NCI-H460 (cell line): ENCODE results near the gene ADAMTS9. TPM values are rescaled to one million over a fixed set of nuclear protein-coding genes. Genes with fewer than 3 reads are reported as not detected.

Source experiments
- DNase-seq: peaks from one replicate; pipeline ENCODE4 v3.0.0-alpha.2; 2016; ENCODE audit warnings: low read depth; ENCODE audit errors: extremely low read depth
- small RNA-seq, 2 experiments: library from RNA; depleted of rRNA; stranded (forward); fragments of <200 nt; gene quantifications; one replicate each; pipeline ENCODE3, GENCODE V24; 2014
- total RNA-seq: library from RNA; depleted of rRNA; stranded (reverse); fragments of >200 nt; shearing (Covaris generic); gene quantifications from 2 replicates; pipeline ENCODE4 v1.2.3, GENCODE V29; 2014

The ADAMTS9 gene
- total RNA-seq, 1 experiment from 2014 or later = 7.6 TPM

DNA sequence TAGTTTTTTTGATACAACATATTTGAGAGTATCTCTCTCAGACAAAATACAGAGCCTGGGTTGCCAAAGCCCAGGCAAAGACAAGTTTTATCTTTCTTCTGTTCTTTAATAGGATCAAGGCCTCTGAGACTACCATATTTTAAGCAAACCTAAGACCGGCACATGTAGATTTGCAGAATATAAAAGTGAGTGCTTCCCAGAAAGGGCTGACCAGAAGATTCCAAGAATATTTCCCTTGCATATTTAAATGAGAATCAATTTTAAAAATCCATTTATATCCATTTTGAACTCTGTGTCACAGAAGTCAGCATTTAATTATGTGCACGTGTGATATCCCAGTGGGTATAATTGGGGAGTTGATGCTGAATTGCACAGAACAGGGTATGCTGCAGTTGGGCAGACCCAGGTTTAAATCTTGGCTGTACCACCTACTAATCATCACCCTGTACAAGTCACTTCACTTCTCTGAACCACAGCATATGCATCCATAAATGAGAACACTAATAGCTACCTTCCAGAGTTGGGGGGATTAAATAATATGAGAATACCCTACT, 191.9 kb downstream of the ADAMTS9 start:
- DNase-seq = no peak

GRCh38 chr3:64495121-64495780, 192.5 kb downstream of the ADAMTS9 start:
- no peak for DNase-seq

GRCh38 chr3:64494526-64494925, 193.3 kb downstream of the ADAMTS9 start:
- no peak for DNase-seq

DNA sequence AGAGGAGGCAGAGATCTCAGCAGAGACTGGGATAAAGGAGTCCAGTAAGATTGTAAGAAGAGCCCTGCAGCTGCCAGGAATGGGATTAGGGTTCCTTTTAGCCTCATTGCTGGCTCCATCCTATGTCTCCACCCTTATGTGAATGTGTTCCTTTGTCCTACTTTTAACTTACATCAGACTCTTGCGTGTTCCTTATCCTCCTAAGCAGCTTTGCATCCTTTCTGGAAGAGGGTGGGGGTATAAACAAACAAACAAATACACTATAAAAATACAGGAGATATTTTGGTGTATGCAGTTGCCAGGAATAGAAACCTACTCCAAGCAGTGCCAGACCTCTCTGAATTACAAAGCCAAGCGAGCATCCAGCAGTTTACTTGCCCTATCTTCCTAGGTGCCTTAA, 194.7 kb downstream of the ADAMTS9 start:
- DNase-seq = no peak

GRCh38 chr3:64491843-64492242, 196.0 kb downstream of the ADAMTS9 start:
- no peak for DNase-seq

DNA sequence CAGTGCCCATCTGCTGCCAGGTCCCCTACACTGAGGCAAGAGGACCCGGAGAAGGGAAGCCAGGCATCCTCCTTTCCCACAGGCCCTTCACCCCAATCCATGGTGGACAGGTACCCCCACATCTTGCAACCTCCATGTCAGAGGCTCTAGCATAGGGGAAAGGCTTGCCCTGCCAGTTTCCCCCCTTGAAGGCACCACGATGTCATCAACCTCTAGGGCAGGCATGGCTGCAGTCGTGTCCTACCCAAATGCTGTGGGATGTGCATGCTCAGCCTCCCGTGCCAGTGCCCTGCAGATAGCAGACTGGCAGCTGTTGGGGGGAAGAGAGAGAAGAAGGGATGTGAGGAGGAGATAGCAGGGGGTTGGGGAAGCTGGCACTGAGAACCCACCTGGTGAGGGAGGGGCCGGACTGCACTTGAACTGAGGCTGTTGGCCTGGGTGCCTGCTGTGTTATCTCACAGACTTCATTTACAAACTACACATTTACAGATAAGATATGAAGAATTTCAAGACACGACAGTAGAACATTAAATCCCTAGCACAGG, 197.5 kb downstream of the ADAMTS9 start:
- DNase-seq = no peak

DNA sequence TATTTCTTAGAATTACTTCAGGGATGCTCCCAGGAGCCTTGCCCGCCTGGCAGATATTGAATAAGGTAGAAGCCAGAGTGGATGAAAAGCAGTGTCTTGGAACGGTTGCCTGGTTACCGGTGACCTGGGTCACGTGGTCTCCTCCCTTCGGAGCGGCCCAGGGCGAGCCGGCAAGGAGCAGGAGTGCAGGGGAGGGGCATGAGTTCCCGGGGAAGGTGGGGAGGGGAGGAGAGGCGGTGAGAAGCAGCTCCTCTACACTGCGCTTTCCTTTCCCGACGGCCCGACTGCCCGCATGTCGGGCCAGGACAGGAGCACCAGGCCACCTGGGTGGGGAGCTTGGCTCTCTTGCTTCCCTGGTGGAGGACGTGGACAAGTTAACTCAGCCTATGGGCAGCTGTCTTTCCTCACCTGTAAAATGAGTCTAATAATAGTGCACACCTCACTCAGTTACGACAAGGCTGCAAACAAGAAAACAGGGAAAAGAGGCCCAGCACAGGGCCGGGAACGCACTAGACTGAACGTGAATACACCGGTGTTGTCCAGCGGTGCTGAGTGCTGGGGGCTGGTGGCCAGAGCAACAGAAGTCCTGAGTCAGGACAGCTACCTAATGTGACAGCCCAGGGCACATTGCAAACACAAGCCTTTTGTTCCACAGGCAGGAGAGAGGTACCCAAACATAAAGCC, 198.3 kb downstream of the ADAMTS9 start:
- DNase-seq = no peak

GRCh38 chr3:64488939-64489338, 198.9 kb downstream of the ADAMTS9 start:
- DNase-seq = no peak

DNA sequence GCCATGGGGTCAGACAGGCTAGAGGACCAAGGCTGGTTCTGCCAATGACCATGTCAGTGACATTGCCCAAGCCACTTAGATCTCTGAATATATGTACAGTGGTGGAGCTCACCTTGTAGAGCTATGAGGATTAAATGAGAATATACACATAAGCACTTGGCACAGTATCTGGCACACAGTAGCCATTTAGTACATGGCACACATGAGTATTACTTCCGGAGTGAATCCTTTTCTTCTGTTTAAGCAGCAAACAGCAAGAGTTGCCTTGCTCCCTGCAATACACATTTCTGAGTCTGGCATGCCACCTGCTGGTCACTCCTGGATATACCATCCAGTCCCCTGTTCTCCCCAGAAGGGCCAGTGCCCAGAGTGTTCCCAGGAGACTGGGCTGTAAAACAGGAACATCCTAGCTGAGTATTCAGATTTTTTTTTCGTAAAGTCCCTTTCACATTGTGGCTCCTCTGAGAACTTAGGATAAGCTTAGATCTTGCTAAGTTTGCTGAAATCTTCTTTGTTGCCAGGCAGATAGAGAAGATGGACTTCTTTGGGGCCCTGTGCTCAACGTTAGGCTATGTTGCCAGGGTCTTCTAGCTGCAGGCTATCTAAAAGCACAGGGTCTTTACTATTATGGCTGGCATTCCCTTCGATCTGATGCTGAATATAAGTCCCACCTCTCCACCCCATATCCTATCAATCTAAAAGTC, 203.4 kb downstream of the ADAMTS9 start:
- DNase-seq = peak; percentile 65

DNA sequence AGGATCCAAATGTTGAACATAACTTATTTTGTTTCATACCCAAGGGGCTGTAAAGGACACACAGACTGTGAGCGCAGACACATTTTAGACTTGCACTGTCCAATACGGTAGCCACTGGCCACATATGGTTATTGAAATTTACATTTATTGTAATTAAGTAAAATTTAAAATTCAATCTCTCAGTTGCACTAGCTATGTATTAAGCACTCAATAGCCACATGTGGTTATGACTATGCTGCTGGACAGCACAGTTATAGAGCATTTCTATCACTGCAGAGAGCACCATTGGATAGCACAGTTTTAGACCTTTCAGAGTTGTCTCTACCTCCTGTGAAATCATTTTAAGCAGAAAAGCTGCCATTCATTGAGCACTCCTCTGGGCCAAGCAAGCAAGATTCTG, 204.3 kb downstream of the ADAMTS9 start:
- DNase-seq = no peak

GRCh38 chr3:64475037-64475436, 212.8 kb downstream of the ADAMTS9 start:
- DNase-seq = no peak

GRCh38 chr3:64473466-64473865, 214.3 kb downstream of the ADAMTS9 start:
- DNase-seq = no peak

GRCh38 chr3:64470436-64470835, 217.4 kb downstream of the ADAMTS9 start:
- DNase-seq = no peak

- DNase-seq = no peak
Measured at GRCh38 chr3:64467255-64467944, 220.4 kb downstream of the ADAMTS9 start.

Small RNAs within 50 kb of the gene (small RNA-seq; reads per million reads assigned to genes)
- 0 reads per million in 2 experiments for gene RNU6-739P
